ENCODE results near the gene GNAI3.

The GNAI3 gene

GRCh38 chr1:109535971-109536491, 12.4 kb upstream of the GNAI3 start:
- H3F3A ChIP-seq (ENCODE audit: insufficient read depth): no peaks in the 10 kb centered on the region
- no peak overlapping the region for H3K27ac ChIP-seq (ENCODE audit: low read depth, low read length)
- H4K20me1 ChIP-seq (ENCODE audit: low read depth, low read length): no peaks in the 10 kb centered on the region
- H3K4me3 ChIP-seq (ENCODE audit: insufficient read depth, low read length, poor library complexity, severe bottlenecking): no peak overlapping the region
- H3K79me2 ChIP-seq (ENCODE audit: insufficient read depth, low read length): no peaks in the 10 kb centered on the region
- no peak overlapping the region for H2AFZ ChIP-seq (ENCODE audit: low read depth, low read length, severe bottlenecking)
- TF ChIP-seq CTCF (IDR thresholded peaks at IDR 0.05; ENCODE audit: insufficient read depth, low read length, poor library complexity, severe bottlenecking): no peak
- no peak for TF ChIP-seq EZH2phosphoT487 (conservative IDR thresholded peaks at IDR 0.05; ENCODE audit: low read length)
- H3K27me3 ChIP-seq (ENCODE audit: low read length): no peaks in the 10 kb centered on the region
- no peaks in the 10 kb centered on the region for H3K36me3 ChIP-seq (ENCODE audit: low read length)
- no peak overlapping the region for H3K4me2 ChIP-seq (ENCODE audit: low read depth, low read length, poor library complexity, severe bottlenecking)
- H3K9me3 ChIP-seq (ENCODE audit: insufficient read depth, low read length): no peaks in the 10 kb centered on the region
- H3K9me2 ChIP-seq (replicated peaks; ENCODE audit: insufficient read depth, low read length): no peaks in the 10 kb centered on the region
- no peak overlapping the region for H3K9ac ChIP-seq (ENCODE audit: low read length)

GRCh38 chr1:109537450-109538178, 10.8 kb upstream of the GNAI3 start:
- H3K27me3 ChIP-seq (ENCODE audit: low read length): no peaks in the 10 kb centered on the region
- no peaks in the 10 kb centered on the region for H3F3A ChIP-seq (ENCODE audit: insufficient read depth)
- no peak overlapping the region for H3K4me2 ChIP-seq (ENCODE audit: low read depth, low read length, poor library complexity, severe bottlenecking)
- no peaks in the 10 kb centered on the region for H4K20me1 ChIP-seq (ENCODE audit: low read depth, low read length)
- no peak overlapping the region for H2AFZ ChIP-seq (ENCODE audit: low read depth, low read length, severe bottlenecking)
- no peaks in the 10 kb centered on the region for H3K9me3 ChIP-seq (ENCODE audit: insufficient read depth, low read length)
- H3K9ac ChIP-seq (ENCODE audit: low read length): no peak overlapping the region
- H3K9me2 ChIP-seq (replicated peaks; ENCODE audit: insufficient read depth, low read length): no peaks in the 10 kb centered on the region
- no peaks in the 10 kb centered on the region for H3K36me3 ChIP-seq (ENCODE audit: low read length)
- TF ChIP-seq EZH2phosphoT487 (conservative IDR thresholded peaks at IDR 0.05; ENCODE audit: low read length) (no peak), CTCF (IDR thresholded peaks at IDR 0.05; ENCODE audit: insufficient read depth, low read length, poor library complexity, severe bottlenecking) (no peak)
- H3K79me2 ChIP-seq (ENCODE audit: insufficient read depth, low read length): no peaks in the 10 kb centered on the region
- H3K27ac ChIP-seq (ENCODE audit: low read depth, low read length): no peak overlapping the region
- no peak overlapping the region for H3K4me3 ChIP-seq (ENCODE audit: insufficient read depth, low read length, poor library complexity, severe bottlenecking)

- H3K36me3 ChIP-seq (ENCODE audit: low read length): no peaks in the 10 kb centered on the region
- no peaks in the 10 kb centered on the region for H3K79me2 ChIP-seq (ENCODE audit: insufficient read depth, low read length)
- no peaks in the 10 kb centered on the region for H3F3A ChIP-seq (ENCODE audit: insufficient read depth)
- H3K9me2 ChIP-seq (replicated peaks; ENCODE audit: insufficient read depth, low read length): no peaks in the 10 kb centered on the region
- no peak overlapping the region for H3K4me3 ChIP-seq (ENCODE audit: insufficient read depth, low read length, poor library complexity, severe bottlenecking)
- no peak overlapping the region for H3K4me2 ChIP-seq (ENCODE audit: low read depth, low read length, poor library complexity, severe bottlenecking)
- H3K27ac ChIP-seq (ENCODE audit: low read depth, low read length): no peak overlapping the region
- H3K9me3 ChIP-seq (ENCODE audit: insufficient read depth, low read length): no peaks in the 10 kb centered on the region
- no peak overlapping the region for H2AFZ ChIP-seq (ENCODE audit: low read depth, low read length, severe bottlenecking)
- no peak for TF ChIP-seq EZH2phosphoT487 (conservative IDR thresholded peaks at IDR 0.05; ENCODE audit: low read length)
- TF ChIP-seq CTCF (IDR thresholded peaks at IDR 0.05; ENCODE audit: insufficient read depth, low read length, poor library complexity, severe bottlenecking): no peak
- no peaks in the 10 kb centered on the region for H4K20me1 ChIP-seq (ENCODE audit: low read depth, low read length)
- H3K27me3 ChIP-seq (ENCODE audit: low read length): no peaks in the 10 kb centered on the region
- H3K9ac ChIP-seq (ENCODE audit: low read length): no peak overlapping the region
Observed at GRCh38 chr1:109538827-109539555, 9.4 kb upstream of the GNAI3 start.

Measured in SU-DHL-6 (cell line).